Tibial nerve (tissue), 4 donors: ENCODE measurements around the gene TMEM41A. TPM values are rescaled to one million over a fixed set of nuclear protein-coding genes. Genes with fewer than 3 reads are reported as not detected.
"Not testable (repeated sequence)": the region's sequence is repeated elsewhere in the genome, so short reads cannot be mapped to it uniquely, and the experiment has no call there.

Experiments
- DNase-seq, 2 donors: peaks; one replicate each; pipeline ENCODE4 v3.0.0-alpha.2; 2019; ENCODE audit warnings: low spot score in 2 of 2
- H3K27ac ChIP-seq, 4 donors: fragments of 200-600 bp; sonication (generic) in 3 of 4; one replicate each; pipeline ENCODE4 v1.5.1; 2017 to 2019; ENCODE audit warnings: mild to moderate bottlenecking in 1 of 4
- H3K27me3 ChIP-seq, 2 donors: fragments of 200-600 bp; sonication (generic) in 1 of 2; one replicate each; pipeline versions ENCODE4 v1.5.1 to v1.6.0; 2017 to 2019
- H3K36me3 ChIP-seq, 3 donors: fragments of 200-600 bp; sonication (generic); one replicate each; pipeline ENCODE4 v1.5.1; 2018 to 2019
- H3K4me1 ChIP-seq, 4 donors: fragments of 200-600 bp; sonication (generic) in 3 of 4; one replicate each; pipeline ENCODE4 v1.5.1; 2017 to 2019
- H3K4me3 ChIP-seq, 4 donors: fragments of 200-600 bp; sonication (generic) in 3 of 4; one replicate each; pipeline ENCODE4 v1.5.1; 2017 to 2019; ENCODE audit warnings: mild to moderate bottlenecking in 1 of 4, moderate library complexity in 1 of 4
- H3K9me3 ChIP-seq, 4 donors: fragments of 200-600 bp; sonication (generic) in 3 of 4; one replicate each; pipeline ENCODE4 v1.5.1; 2017 to 2019
- CTCF ChIP-seq, 5 experiments: fragments of 200-600 bp in 3 of 5; fragments of 450-650 bp in 2 of 5; sonication (generic) in 3 of 5; IDR thresholded peaks; one replicate each; pipeline ENCODE4 v1.5.1; 2016 to 2019; ENCODE audit warnings: antibody characterized with exemption in 5 of 5, mild to moderate bottlenecking in 3 of 5, moderate library complexity in 2 of 5
- EP300 ChIP-seq, 2 donors: sonication (generic); formaldehyde crosslinking; IDR thresholded peaks; one replicate each; pipeline ENCODE4 v1.6.1; 2017; ENCODE audit warnings: antibody characterized with exemption in 2 of 2, mild to moderate bottlenecking in 1 of 2
- POLR2A ChIP-seq, 2 donors: fragments of 450-650 bp; IDR thresholded peaks; one replicate each; pipeline ENCODE4 v1.6.1; 2017; ENCODE audit warnings: antibody characterized with exemption in 2 of 2, mild to moderate bottlenecking in 2 of 2, moderate library complexity in 2 of 2
- WGBS, 2 donors: methylation state at CpG; one replicate each; pipeline ENCODE4 v1.1.5; 2018; 5-methylcytosine and 5-hydroxymethylcytosine counted together
- total RNA-seq, 4 donors: library from RNA; depleted of rRNA; stranded (reverse); fragments of >200 nt; gene quantifications; one replicate each; pipeline ENCODE4 v1.1.0, GENCODE V29; 2016

The TMEM41A gene
- total RNA-seq, 4 donors from 2014 or later, result 11.4 to 19.8 (median 14.9) TPM

GRCh38 chr3:185457376-185457775, 41.5 kb downstream of the TMEM41A start:
- Histone ChIP-seq H3K9me3 (no peaks in the 10 kb centered on the region), H3K4me3 (no peak overlapping the region), H3K27me3 (no peaks in the 10 kb centered on the region), H3K36me3 (peaks cover 0 to 15% (median 0%) of the 10 kb centered on the region in 3 donors), H3K27ac (no peak overlapping the region), H3K4me1 (no peaks in the 10 kb centered on the region)
- 82 to 84% methylated on average over 2 of the region's 2 CpGs for WGBS, 2 donors
- no peak for DNase-seq
- TF ChIP-seq EP300 (IDR thresholded peaks at IDR 0.05), result no peak

- H3K36me3 ChIP-seq, result peaks cover 0 to 31% (median 0%) of the 10 kb centered on the region in 3 donors
- WGBS, 2 donors, result 94 to 97% methylated on average over 8 of the region's 8 CpGs
- not testable (repeated sequence) for H3K4me1 ChIP-seq, DNase-seq, H3K27me3 ChIP-seq, H3K4me3 ChIP-seq, H3K9me3 ChIP-seq, H3K27ac ChIP-seq
Measured at GRCh38 chr3:185451432-185451831, 47.4 kb downstream of the TMEM41A start.

- H3K4me3 ChIP-seq, result no peak overlapping the region
- H3K36me3 ChIP-seq, result peaks cover 0 to 31% (median 0%) of the 10 kb centered on the region in 3 donors
- H3K9me3 ChIP-seq, result no peaks in the 10 kb centered on the region
- H3K4me1 ChIP-seq, result no peaks in the 10 kb centered on the region
- H3K27ac ChIP-seq, result no peak overlapping the region
- no peaks in the 10 kb centered on the region for H3K27me3 ChIP-seq
- TF ChIP-seq EP300 (IDR thresholded peaks at IDR 0.05) (no peak), POLR2A (IDR thresholded peaks at IDR 0.05) (no peak), CTCF (IDR thresholded peaks at IDR 0.05) (no peak)
- no peak for DNase-seq
Measured at GRCh38 chr3:185448107-185448506, 50.7 kb downstream of the TMEM41A start.

- H3K9me3 ChIP-seq, result no peaks in the 10 kb centered on the region
- no peak overlapping the region for H3K27ac ChIP-seq
- H3K4me3 ChIP-seq, result no peak overlapping the region
- DNase-seq, result no peak
- 82 to 85% methylated on average over 2 of the region's 2 CpGs for WGBS, 2 donors
- TF ChIP-seq POLR2A (IDR thresholded peaks at IDR 0.05) (no peak), CTCF (IDR thresholded peaks at IDR 0.05) (no peak), EP300 (IDR thresholded peaks at IDR 0.05) (no peak)
- H3K27me3 ChIP-seq, result no peaks in the 10 kb centered on the region
- no peaks in the 10 kb centered on the region for H3K4me1 ChIP-seq
- peaks cover 0 to 10% (median 0%) of the 10 kb centered on the region in 3 donors for H3K36me3 ChIP-seq
Measured at GRCh38 chr3:185444329-185444728, 54.5 kb downstream of the TMEM41A start.

- Histone ChIP-seq H3K36me3 (peaks cover 0 to 19% (median 0%) of the 10 kb centered on the region in 3 donors), H3K27ac (no peak overlapping the region), H3K4me1 (no peaks in the 10 kb centered on the region), H3K4me3 (no peak overlapping the region), H3K9me3 (no peaks in the 10 kb centered on the region), H3K27me3 (no peaks in the 10 kb centered on the region)
- TF ChIP-seq POLR2A (IDR thresholded peaks at IDR 0.05) (no peak), CTCF (IDR thresholded peaks at IDR 0.05) (no peak), EP300 (IDR thresholded peaks at IDR 0.05) (no peak)
- DNase-seq, result no peak
- 95 to 96% methylated on average over 6 of the region's 6 CpGs for WGBS, 2 donors
Measured at GRCh38 chr3:185442031-185442430, 56.8 kb downstream of the TMEM41A start.

- Histone ChIP-seq H3K9me3 (no peaks in the 10 kb centered on the region), H3K4me3 (no peak overlapping the region), H3K27ac (no peak overlapping the region), H3K4me1 (no peaks in the 10 kb centered on the region), H3K27me3 (no peaks in the 10 kb centered on the region), H3K36me3 (peaks cover 0 to 19% (median 0%) of the 10 kb centered on the region in 3 donors)
- no peak for DNase-seq
- TF ChIP-seq CTCF (IDR thresholded peaks at IDR 0.05) (no peak), EP300 (IDR thresholded peaks at IDR 0.05) (no peak), POLR2A (IDR thresholded peaks at IDR 0.05) (no peak)
- 84 to 85% methylated on average over 7 of the region's 7 CpGs for WGBS, 2 donors
Measured at GRCh38 chr3:185439745-185440466, 58.9 kb downstream of the TMEM41A start.

Other genes starting within 250 kb of the TMEM41A start
- gene EHHADH, start 245.0 kb downstream of the TMEM41A start, total RNA-seq, result 1 to 10 TPM; 3.1 to 5.2 (median 4.1) TPM
- 10 to 100 TPM in 3 of 4 donors, 1 to 10 TPM in 1; 8.4 to 18.0 (median 13.6) TPM for gene MAP3K13, start 135.9 kb downstream of the TMEM41A start, total RNA-seq
- gene LIPH, start 53.6 kb upstream of the TMEM41A start, total RNA-seq, result under 1 TPM in 3 of 4 donors, not detected in 1; 0.20 to 0.30 (median 0.21) TPM
- 10 to 100 TPM; 27.5 to 84.9 (median 28.9) TPM for gene SENP2, start 87.3 kb upstream of the TMEM41A start, total RNA-seq